ENCODE measurements around the gene CFAP70.

The CFAP70 gene

GRCh38 chr10:73386583-73386982 is 27.9 kb upstream of the CFAP70 start:
- Histone ChIP-seq H3K36me3 (ENCODE audit: control insufficient read depth, insufficient read depth, low read length) (peaks cover 80% of the 10 kb centered on the region), H3K4me1 (ENCODE audit: control insufficient read depth, insufficient read depth, low read length) (no peaks in the 10 kb centered on the region), H3K4me3 (ENCODE audit: low read depth, low read length) (no peak overlapping the region)

DNA sequence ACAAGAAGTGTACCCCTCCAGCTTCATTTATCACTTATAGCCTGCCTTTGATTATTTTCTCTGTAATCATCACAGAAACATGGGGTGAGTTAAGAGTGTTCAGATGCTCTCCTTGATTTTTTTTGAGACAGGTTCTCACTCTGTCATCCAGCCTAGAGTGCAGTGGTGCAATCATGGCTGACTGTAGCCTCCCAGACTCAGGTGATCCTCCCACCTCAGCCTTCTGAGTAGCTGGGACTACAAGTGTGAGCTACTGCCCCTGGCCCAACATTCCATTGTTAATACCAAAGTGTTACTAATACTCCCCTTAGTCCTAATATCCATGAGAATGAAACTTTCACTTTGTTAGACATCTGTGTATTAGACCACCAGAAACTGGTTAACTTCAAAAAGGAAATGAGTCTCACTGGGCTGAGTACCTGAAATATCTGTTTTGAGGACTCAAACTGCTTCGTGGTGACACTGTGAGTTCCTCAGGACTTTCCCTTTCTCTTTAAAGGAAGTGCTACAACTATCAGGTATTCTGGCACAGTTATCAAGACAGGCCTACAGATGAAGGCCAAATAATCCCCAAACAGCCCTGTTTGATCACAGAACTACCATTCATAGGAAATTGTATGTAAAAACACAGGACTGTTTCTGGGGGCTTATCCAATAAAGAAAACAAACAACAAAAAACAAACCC is 20.5 kb upstream of the CFAP70 start:
- Histone ChIP-seq H3K4me1 (ENCODE audit: control insufficient read depth, insufficient read depth, low read length) (no peaks in the 10 kb centered on the region), H3K9ac (ENCODE audit: low read depth, low read length) (no peak overlapping the region), H3K36me3 (ENCODE audit: control insufficient read depth, insufficient read depth, low read length) (peaks cover 87% of the 10 kb centered on the region)

More at GRCh38 chr10:73386583-73386982, 27.9 kb upstream of the CFAP70 start:
- Histone ChIP-seq H3K27me3 (ENCODE audit: control insufficient read depth, insufficient read depth, low read length) (no peaks in the 10 kb centered on the region), H3K9ac (ENCODE audit: low read depth, low read length) (no peak overlapping the region), H3K9me3 (ENCODE audit: control insufficient read depth, insufficient read depth, low read length) (no peaks in the 10 kb centered on the region), H3K27ac (ENCODE audit: low read depth, low read length) (no peak overlapping the region)

DNA sequence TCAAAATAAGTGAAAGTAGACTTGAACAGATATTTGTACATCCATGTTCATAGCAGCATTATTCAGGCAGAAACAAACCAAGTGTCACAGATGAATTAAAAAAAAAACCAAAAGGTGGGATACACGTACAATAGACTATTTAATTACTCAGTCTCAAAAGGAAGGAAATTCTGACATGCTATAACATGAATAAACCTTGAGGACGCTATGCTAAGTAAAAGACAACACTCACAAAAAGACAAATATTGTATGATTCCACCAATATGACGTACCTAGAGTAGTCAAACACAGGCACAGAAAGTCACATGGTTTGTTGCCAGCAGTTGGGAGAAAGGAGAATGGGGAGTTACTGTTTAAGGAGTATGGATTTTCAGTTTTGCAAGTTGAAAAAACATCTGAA is 18.0 kb upstream of the CFAP70 start:
- Histone ChIP-seq H3K4me3 (ENCODE audit: low read depth, low read length) (no peak overlapping the region), H3K27me3 (ENCODE audit: control insufficient read depth, insufficient read depth, low read length) (no peaks in the 10 kb centered on the region), H3K4me1 (ENCODE audit: control insufficient read depth, insufficient read depth, low read length) (no peaks in the 10 kb centered on the region), H3K36me3 (ENCODE audit: control insufficient read depth, insufficient read depth, low read length) (peaks cover 69% of the 10 kb centered on the region), H3K27ac (ENCODE audit: low read depth, low read length) (no peak overlapping the region), H3K9ac (ENCODE audit: low read depth, low read length) (no peak overlapping the region), H3K9me3 (ENCODE audit: control insufficient read depth, insufficient read depth, low read length) (no peaks in the 10 kb centered on the region)

More for the DNA sequence above, 20.5 kb upstream of the CFAP70 start:
- no peak overlapping the region for H3K27ac ChIP-seq (ENCODE audit: low read depth, low read length)
- H3K27me3 ChIP-seq (ENCODE audit: control insufficient read depth, insufficient read depth, low read length) = no peaks in the 10 kb centered on the region
- H3K4me3 ChIP-seq (ENCODE audit: low read depth, low read length) = no peak overlapping the region
- no peaks in the 10 kb centered on the region for H3K9me3 ChIP-seq (ENCODE audit: control insufficient read depth, insufficient read depth, low read length)

- Histone ChIP-seq H3K4me3 (ENCODE audit: low read depth, low read length) (no peak overlapping the region), H3K9ac (ENCODE audit: low read depth, low read length) (no peak overlapping the region), H3K27me3 (ENCODE audit: control insufficient read depth, insufficient read depth, low read length) (no peaks in the 10 kb centered on the region), H3K27ac (ENCODE audit: low read depth, low read length) (no peak overlapping the region), H3K36me3 (ENCODE audit: control insufficient read depth, insufficient read depth, low read length) (peaks cover 16% of the 10 kb centered on the region), H3K9me3 (ENCODE audit: control insufficient read depth, insufficient read depth, low read length) (no peaks in the 10 kb centered on the region), H3K4me1 (ENCODE audit: control insufficient read depth, insufficient read depth, low read length) (no peaks in the 10 kb centered on the region)
Measured at GRCh38 chr10:73368238-73368637, 9.6 kb upstream of the CFAP70 start.

GRCh38 chr10:73366381-73367298 is 8.0 kb upstream of the CFAP70 start:
- no peaks in the 10 kb centered on the region for H3K4me1 ChIP-seq (ENCODE audit: control insufficient read depth, insufficient read depth, low read length)
- no peaks in the 10 kb centered on the region for H3K27me3 ChIP-seq (ENCODE audit: control insufficient read depth, insufficient read depth, low read length)
- no peak overlapping the region for H3K4me3 ChIP-seq (ENCODE audit: low read depth, low read length)

DNA sequence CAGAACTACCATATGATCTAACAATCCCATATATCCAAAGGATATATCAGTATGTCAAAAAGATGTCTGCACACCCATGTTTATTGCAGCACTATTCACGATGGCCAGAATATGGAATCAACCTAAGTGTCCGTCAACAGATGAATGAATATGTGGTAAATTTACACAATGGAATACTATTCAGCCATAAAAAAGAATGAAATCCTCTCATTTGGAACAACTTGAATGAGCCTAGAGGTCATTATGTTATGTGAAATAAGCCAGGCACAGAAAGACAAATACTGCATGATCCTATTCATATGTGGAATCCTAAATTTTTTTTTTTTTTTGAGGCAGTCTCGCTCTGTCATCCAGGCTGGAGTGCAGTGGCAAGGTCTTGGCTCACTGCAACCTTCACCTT is 6.3 kb upstream of the CFAP70 start:
- Histone ChIP-seq H3K9me3 (ENCODE audit: control insufficient read depth, insufficient read depth, low read length) (no peaks in the 10 kb centered on the region), H3K4me1 (ENCODE audit: control insufficient read depth, insufficient read depth, low read length) (no peaks in the 10 kb centered on the region), H3K4me3 (ENCODE audit: low read depth, low read length) (no peak overlapping the region), H3K27ac (ENCODE audit: low read depth, low read length) (no peak overlapping the region), H3K9ac (ENCODE audit: low read depth, low read length) (no peak overlapping the region), H3K27me3 (ENCODE audit: control insufficient read depth, insufficient read depth, low read length) (no peaks in the 10 kb centered on the region), H3K36me3 (ENCODE audit: control insufficient read depth, insufficient read depth, low read length) (peaks cover 11% of the 10 kb centered on the region)

More at GRCh38 chr10:73366381-73367298, 8.0 kb upstream of the CFAP70 start:
- H3K9me3 ChIP-seq (ENCODE audit: control insufficient read depth, insufficient read depth, low read length) = no peaks in the 10 kb centered on the region
- H3K36me3 ChIP-seq (ENCODE audit: control insufficient read depth, insufficient read depth, low read length) = peaks cover 12% of the 10 kb centered on the region
- no peak overlapping the region for H3K27ac ChIP-seq (ENCODE audit: low read depth, low read length)
- no peak overlapping the region for H3K9ac ChIP-seq (ENCODE audit: low read depth, low read length)

- H3K4me3 ChIP-seq (ENCODE audit: low read depth, low read length) = no peak overlapping the region
- H3K4me1 ChIP-seq (ENCODE audit: control insufficient read depth, insufficient read depth, low read length) = no peaks in the 10 kb centered on the region; the same call in 1 of the 2 replicates
- no peak overlapping the region for H3K9ac ChIP-seq (ENCODE audit: low read depth, low read length)
- H3K9me3 ChIP-seq (ENCODE audit: control insufficient read depth, insufficient read depth, low read length) = no peaks in the 10 kb centered on the region
- no peaks in the 10 kb centered on the region for H3K27me3 ChIP-seq (ENCODE audit: control insufficient read depth, insufficient read depth, low read length)
- no peak overlapping the region for H3K27ac ChIP-seq (ENCODE audit: low read depth, low read length)
- H3K36me3 ChIP-seq (ENCODE audit: control insufficient read depth, insufficient read depth, low read length) = 0 out of 2 replicates have a peak, but pooled peaks cover under 1% of the 10 kb centered on the region
Measured at GRCh38 chr10:73359492-73359891, 828 bp upstream of the CFAP70 start.

DNA sequence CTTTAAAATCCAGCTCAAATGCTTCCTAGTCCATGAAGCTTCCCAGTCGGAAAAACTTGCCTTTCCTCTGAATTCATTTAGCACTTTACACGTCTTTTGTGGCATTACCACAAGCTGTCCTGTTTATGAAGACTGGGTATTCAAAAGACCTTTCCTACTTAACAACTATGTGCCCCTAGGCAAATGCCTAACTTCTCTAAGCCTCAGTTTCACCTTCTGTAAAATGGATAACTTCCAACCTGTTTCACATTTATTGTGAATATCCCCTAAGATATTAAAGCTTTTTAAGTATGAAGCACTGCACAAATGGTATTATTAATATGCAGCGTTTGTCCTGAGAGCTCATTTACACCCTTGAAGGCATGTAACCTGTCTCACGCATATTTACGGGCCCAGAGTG is 843 bp downstream of the CFAP70 start:
- no peak overlapping the region for H3K27ac ChIP-seq (ENCODE audit: low read depth, low read length)
- H3K4me3 ChIP-seq (ENCODE audit: low read depth, low read length) = peak overlapping the region; percentile 80
- no peaks in the 10 kb centered on the region for H3K9me3 ChIP-seq (ENCODE audit: control insufficient read depth, insufficient read depth, low read length)
- H3K27me3 ChIP-seq (ENCODE audit: control insufficient read depth, insufficient read depth, low read length) = no peaks in the 10 kb centered on the region
- H3K4me1 ChIP-seq (ENCODE audit: control insufficient read depth, insufficient read depth, low read length) = no peaks in the 10 kb centered on the region; the same call in 1 of the 2 replicates
- peak overlapping the region; percentile 70; the same call in 1 of the 2 replicates for H3K9ac ChIP-seq (ENCODE audit: low read depth, low read length)
- no peaks in the 10 kb centered on the region for H3K36me3 ChIP-seq (ENCODE audit: control insufficient read depth, insufficient read depth, low read length)

DNA sequence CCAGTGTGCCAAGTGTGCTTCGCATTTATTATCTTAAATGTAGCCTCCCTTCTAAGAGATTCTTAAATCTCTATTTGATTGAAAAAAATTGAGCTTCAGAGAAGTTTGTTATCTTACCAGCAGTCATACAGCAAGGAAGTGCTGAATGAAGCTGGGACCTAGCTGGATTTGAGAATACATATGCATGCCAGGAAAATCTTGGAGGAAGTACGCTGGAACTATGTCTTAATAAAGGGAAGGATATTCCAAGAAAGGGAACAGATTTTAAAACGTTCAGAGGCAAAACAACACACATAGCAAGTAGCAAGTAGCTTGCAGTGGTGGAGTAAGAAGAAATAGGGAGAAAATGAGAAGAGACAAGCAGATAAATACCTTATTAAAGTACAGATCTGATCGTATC is 1.5 kb downstream of the CFAP70 start:
- Histone ChIP-seq H3K27me3 (ENCODE audit: control insufficient read depth, insufficient read depth, low read length) (no peaks in the 10 kb centered on the region), H3K4me1 (ENCODE audit: control insufficient read depth, insufficient read depth, low read length) (no peaks in the 10 kb centered on the region; the same call in 1 of the 2 replicates), H3K27ac (ENCODE audit: low read depth, low read length) (no peak overlapping the region), H3K4me3 (ENCODE audit: low read depth, low read length) (no peak overlapping the region), H3K9ac (ENCODE audit: low read depth, low read length) (no peak overlapping the region), H3K36me3 (ENCODE audit: control insufficient read depth, insufficient read depth, low read length) (no peaks in the 10 kb centered on the region), H3K9me3 (ENCODE audit: control insufficient read depth, insufficient read depth, low read length) (no peaks in the 10 kb centered on the region)

GRCh38 chr10:73344269-73344668 is 14.4 kb downstream of the CFAP70 start:
- no peaks in the 10 kb centered on the region for H3K27me3 ChIP-seq (ENCODE audit: control insufficient read depth, insufficient read depth, low read length)
- no peak overlapping the region for H3K27ac ChIP-seq (ENCODE audit: low read depth, low read length)
- H3K9ac ChIP-seq (ENCODE audit: low read depth, low read length) = no peak overlapping the region
- H3K36me3 ChIP-seq (ENCODE audit: control insufficient read depth, insufficient read depth, low read length) = no peaks in the 10 kb centered on the region
- H3K4me1 ChIP-seq (ENCODE audit: control insufficient read depth, insufficient read depth, low read length) = no peaks in the 10 kb centered on the region
- no peaks in the 10 kb centered on the region for H3K9me3 ChIP-seq (ENCODE audit: control insufficient read depth, insufficient read depth, low read length)
- H3K4me3 ChIP-seq (ENCODE audit: low read depth, low read length) = no peak overlapping the region

DNA sequence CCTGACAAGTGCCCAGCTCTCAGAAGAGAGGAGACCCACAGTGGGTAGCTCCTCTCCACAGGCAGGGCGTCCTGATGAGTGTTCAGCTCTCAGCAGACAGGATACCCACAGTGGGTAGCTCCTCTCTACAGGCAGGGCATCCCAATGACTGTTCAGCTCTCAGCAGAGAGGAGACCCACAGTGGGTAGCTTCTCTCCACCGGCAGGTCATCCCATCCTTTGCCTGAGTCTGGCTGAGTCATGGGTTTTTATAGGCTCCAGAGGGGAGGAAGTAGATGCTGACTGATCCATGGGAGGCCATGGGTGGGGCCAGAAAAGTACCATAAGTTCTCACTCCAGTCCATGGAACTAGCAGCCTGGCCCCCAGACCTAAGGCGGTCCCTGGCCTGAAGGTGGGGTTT is 18.5 kb downstream of the CFAP70 start:
- no peaks in the 10 kb centered on the region for H3K27me3 ChIP-seq (ENCODE audit: control insufficient read depth, insufficient read depth, low read length)
- no peaks in the 10 kb centered on the region for H3K36me3 ChIP-seq (ENCODE audit: control insufficient read depth, insufficient read depth, low read length)
- no peaks in the 10 kb centered on the region for H3K9me3 ChIP-seq (ENCODE audit: control insufficient read depth, insufficient read depth, low read length)
- no peak overlapping the region for H3K4me3 ChIP-seq (ENCODE audit: low read depth, low read length)
- no peaks in the 10 kb centered on the region for H3K4me1 ChIP-seq (ENCODE audit: control insufficient read depth, insufficient read depth, low read length)
- no peak overlapping the region for H3K27ac ChIP-seq (ENCODE audit: low read depth, low read length)
- H3K9ac ChIP-seq (ENCODE audit: low read depth, low read length) = no peak overlapping the region
